ES-I3 (cell line): ENCODE results near the gene PPP6R3.

ENCODE experiments used
- H3K36me3 ChIP-seq: 2 replicates; pipeline ENCODE4 v1.6.1; 2013; ENCODE audit warnings: mild to moderate bottlenecking, low read length, control low read depth, moderate library complexity; ENCODE audit not compliant: insufficient read depth
- H3K4me1 ChIP-seq: 2 replicates; pipeline ENCODE4 v1.6.1; 2013; ENCODE audit warnings: mild to moderate bottlenecking, control low read depth, low read length; ENCODE audit not compliant: insufficient read depth
- H3K9ac ChIP-seq: 2 replicates; pipeline ENCODE4 v1.6.1; 2013; ENCODE audit warnings: low read depth, mild to moderate bottlenecking, low read length, moderate library complexity
- H3K9me3 ChIP-seq: 2 replicates; pipeline ENCODE4 v1.6.1; 2013; ENCODE audit warnings: mild to moderate bottlenecking, low read length, moderate library complexity; ENCODE audit not compliant: control insufficient read depth, insufficient read depth

PPP6R3 gene, protein sequence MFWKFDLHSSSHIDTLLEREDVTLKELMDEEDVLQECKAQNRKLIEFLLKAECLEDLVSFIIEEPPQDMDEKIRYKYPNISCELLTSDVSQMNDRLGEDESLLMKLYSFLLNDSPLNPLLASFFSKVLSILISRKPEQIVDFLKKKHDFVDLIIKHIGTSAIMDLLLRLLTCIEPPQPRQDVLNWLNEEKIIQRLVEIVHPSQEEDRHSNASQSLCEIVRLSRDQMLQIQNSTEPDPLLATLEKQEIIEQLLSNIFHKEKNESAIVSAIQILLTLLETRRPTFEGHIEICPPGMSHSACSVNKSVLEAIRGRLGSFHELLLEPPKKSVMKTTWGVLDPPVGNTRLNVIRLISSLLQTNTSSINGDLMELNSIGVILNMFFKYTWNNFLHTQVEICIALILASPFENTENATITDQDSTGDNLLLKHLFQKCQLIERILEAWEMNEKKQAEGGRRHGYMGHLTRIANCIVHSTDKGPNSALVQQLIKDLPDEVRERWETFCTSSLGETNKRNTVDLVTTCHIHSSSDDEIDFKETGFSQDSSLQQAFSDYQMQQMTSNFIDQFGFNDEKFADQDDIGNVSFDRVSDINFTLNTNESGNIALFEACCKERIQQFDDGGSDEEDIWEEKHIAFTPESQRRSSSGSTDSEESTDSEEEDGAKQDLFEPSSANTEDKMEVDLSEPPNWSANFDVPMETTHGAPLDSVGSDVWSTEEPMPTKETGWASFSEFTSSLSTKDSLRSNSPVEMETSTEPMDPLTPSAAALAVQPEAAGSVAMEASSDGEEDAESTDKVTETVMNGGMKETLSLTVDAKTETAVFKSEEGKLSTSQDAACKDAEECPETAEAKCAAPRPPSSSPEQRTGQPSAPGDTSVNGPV

GRCh38 chr11:68460741-68461574 lies at the start of gene PPP6R3:
Gene PPP6R3, plus strand, starts transcription at chr11:68460752. Its CDS starts 76,913 bp downstream, at chr11:68537665.
- no peaks in the 10 kb centered on the region for H3K4me1 ChIP-seq

GRCh38 chr11:68411501-68411991 lies 49.0 kb upstream of the PPP6R3 start:
- Histone ChIP-seq H3K36me3 (peaks cover 6% of the 10 kb centered on the region; the same call in 1 of the 2 replicates), H3K9ac (no peak overlapping the region), H3K9me3 (no peaks in the 10 kb centered on the region), H3K4me1 (no peaks in the 10 kb centered on the region)

More at GRCh38 chr11:68460741-68461574, at the start of gene PPP6R3:
- Histone ChIP-seq H3K9me3 (no peaks in the 10 kb centered on the region), H3K36me3 (no peaks in the 10 kb centered on the region), H3K9ac (peak within 1 kb of the TSS; percentile 95)

DNA sequence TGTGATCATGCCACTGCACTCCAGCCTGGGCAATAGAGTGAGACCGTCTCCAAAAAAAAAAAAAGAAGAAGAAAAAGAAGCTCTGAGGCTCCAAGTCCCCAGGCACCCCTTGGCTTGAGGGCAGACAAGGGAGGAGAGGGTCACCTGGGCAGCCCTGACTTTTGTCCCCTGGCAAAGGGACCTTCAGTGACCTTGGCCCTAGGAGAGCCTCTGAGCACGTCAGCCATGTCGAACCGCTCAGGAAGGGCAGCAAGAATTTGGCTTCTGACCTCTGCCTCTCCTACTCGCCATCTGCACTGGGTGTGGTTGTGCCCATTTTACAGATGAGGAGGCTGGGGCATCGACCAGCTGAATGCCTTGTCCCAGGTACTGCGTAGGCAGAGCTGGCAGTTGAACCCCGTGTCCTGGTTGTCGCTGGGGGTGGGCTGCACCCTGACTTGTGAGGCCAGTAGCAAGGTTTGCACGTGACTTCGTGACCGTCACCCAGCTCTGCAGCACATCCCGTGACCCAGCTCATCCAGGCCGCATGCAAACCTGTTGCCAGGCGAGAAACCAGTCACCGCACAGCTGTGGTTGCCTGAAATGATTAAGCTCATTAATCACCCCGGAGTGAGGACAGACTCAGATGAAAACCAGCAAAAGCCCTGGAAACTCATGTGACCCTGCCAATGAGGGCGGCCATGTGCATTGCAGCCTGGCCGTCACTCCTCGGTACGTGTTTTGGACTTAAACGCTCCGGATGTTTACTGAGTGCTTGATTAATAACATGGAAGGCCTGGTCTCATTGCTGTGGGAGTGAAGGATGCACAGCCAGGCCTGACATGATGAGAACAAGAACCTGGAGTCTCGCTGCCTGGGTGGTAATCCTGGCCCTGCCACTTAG lies 47.7 kb upstream of the PPP6R3 start:
- Histone ChIP-seq H3K36me3 (peaks cover 9% of the 10 kb centered on the region), H3K4me1 (no peaks in the 10 kb centered on the region), H3K9me3 (no peaks in the 10 kb centered on the region), H3K9ac (no peak overlapping the region)

DNA sequence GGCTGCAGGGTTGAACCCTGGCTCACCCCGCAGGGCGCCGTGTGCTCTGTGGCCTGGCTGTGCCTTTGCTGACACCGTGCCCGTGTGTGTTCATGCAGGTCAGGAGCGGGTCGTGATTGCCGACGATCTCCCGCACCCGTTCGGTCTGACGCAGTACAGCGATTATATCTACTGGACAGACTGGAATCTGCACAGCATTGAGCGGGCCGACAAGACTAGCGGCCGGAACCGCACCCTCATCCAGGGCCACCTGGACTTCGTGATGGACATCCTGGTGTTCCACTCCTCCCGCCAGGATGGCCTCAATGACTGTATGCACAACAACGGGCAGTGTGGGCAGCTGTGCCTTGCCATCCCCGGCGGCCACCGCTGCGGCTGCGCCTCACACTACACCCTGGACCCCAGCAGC lies 47.0 kb upstream of the PPP6R3 start:
- Histone ChIP-seq H3K9ac (no peak overlapping the region), H3K36me3 (peaks cover 9% of the 10 kb centered on the region), H3K4me1 (no peaks in the 10 kb centered on the region)

GRCh38 chr11:68414496-68415221 lies 45.9 kb upstream of the PPP6R3 start:
- Histone ChIP-seq H3K9me3 (no peaks in the 10 kb centered on the region), H3K36me3 (peaks cover 9% of the 10 kb centered on the region), H3K9ac (no peak overlapping the region), H3K4me1 (no peaks in the 10 kb centered on the region)

More for the DNA sequence above, 47.0 kb upstream of the PPP6R3 start:
- H3K9me3 ChIP-seq: no peaks in the 10 kb centered on the region

DNA sequence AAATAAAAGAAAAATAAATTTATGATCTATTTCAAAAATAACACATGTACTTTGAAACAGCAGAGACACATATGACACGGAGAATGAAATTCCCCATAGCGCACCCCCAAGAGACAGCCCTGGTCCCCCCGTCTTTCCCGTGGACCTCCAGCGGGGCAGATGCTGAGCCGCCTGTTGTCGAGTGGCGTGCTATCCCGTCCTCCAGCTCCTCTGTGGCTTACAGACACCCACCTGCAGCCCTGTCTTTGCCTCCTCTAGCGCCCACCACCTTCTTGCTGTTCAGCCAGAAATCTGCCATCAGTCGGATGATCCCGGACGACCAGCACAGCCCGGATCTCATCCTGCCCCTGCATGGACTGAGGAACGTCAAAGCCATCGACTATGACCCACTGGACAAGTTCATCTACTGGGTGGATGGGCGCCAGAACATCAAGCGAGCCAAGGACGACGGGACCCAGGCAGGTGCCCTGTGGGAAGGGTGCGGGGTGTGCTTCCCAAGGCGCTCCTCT lies 44.4 kb upstream of the PPP6R3 start:
- no peaks in the 10 kb centered on the region for H3K4me1 ChIP-seq
- H3K9me3 ChIP-seq: no peaks in the 10 kb centered on the region
- H3K9ac ChIP-seq: no peak overlapping the region
- H3K36me3 ChIP-seq: peaks cover 6% of the 10 kb centered on the region

- Histone ChIP-seq H3K9me3 (no peaks in the 10 kb centered on the region), H3K36me3 (peaks cover 6% of the 10 kb centered on the region), H3K9ac (no peak overlapping the region), H3K4me1 (no peaks in the 10 kb centered on the region)
These were observed 41.9 kb upstream of the PPP6R3 start for GRCh38 chr11:68418648-68419047.

- Histone ChIP-seq H3K9me3 (no peaks in the 10 kb centered on the region), H3K9ac (no peak overlapping the region), H3K36me3 (peaks cover 3% of the 10 kb centered on the region; the same call in 1 of the 2 replicates), H3K4me1 (no peaks in the 10 kb centered on the region)
These were observed 40.4 kb upstream of the PPP6R3 start for GRCh38 chr11:68420171-68420570.

DNA sequence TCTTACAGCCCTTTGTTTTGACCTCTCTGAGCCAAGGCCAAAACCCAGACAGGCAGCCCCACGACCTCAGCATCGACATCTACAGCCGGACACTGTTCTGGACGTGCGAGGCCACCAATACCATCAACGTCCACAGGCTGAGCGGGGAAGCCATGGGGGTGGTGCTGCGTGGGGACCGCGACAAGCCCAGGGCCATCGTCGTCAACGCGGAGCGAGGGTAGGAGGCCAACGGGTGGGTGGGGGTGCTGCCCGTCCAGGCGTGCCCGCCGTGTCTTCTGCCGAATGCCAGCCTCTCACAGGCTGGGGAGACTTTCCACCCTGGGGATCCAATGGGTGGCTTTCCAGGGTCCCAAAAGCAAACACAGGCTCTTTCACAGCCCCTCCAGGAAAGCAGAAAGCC lies 37.1 kb upstream of the PPP6R3 start:
- H3K36me3 ChIP-seq: no peaks in the 10 kb centered on the region; the same call in 1 of the 2 replicates
- H3K9me3 ChIP-seq: no peaks in the 10 kb centered on the region
- no peak overlapping the region for H3K9ac ChIP-seq
- no peaks in the 10 kb centered on the region for H3K4me1 ChIP-seq

GRCh38 chr11:68424101-68424632 lies 36.4 kb upstream of the PPP6R3 start:
- Histone ChIP-seq H3K9me3 (no peaks in the 10 kb centered on the region), H3K4me1 (no peaks in the 10 kb centered on the region), H3K36me3 (peaks cover under 1% of the 10 kb centered on the region), H3K9ac (no peak overlapping the region)

DNA sequence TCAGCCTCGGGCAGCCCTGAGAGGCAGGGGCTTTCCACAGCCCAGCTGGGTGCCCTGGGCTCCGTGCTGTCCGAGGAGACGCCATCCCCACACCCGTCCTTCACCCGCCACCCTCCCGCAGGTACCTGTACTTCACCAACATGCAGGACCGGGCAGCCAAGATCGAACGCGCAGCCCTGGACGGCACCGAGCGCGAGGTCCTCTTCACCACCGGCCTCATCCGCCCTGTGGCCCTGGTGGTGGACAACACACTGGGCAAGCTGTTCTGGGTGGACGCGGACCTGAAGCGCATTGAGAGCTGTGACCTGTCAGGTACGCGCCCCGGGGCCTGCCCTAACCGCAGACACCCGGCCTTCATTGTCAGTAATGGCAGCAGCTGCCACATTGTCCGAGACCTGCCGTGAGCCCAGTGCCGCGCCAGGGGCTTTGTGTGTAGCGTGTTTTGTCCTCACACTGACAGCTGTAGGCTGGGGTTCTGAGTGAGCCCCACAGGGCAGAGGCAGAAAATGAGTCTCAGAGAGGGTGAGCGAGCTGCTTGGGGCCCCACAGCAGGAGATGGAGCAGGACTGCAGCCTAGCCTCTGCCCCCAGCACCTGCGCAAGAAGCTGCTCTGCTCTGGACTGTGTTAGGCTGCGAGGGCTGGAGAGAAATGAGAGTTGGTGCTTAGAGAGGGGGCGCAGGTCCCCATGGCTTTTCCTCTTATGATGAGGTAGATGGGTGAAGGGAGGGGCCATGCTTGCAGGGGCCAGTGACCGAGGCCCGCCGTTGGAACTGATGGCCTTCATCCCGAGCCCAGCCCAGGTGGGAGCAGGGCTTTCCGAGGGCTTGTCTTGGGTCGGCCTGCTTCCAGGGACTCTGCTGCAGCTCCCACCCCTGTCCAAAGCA lies 35.3 kb upstream of the PPP6R3 start:
- no peak overlapping the region for H3K9ac ChIP-seq
- no peaks in the 10 kb centered on the region for H3K4me1 ChIP-seq
- no peaks in the 10 kb centered on the region; the same call in 1 of the 2 replicates for H3K9me3 ChIP-seq
- H3K36me3 ChIP-seq: peaks cover 8% of the 10 kb centered on the region
